Adrenal gland (tissue), 12 donors: ENCODE results near the gene LIMS2. TPM values are rescaled to one million over a fixed set of nuclear protein-coding genes. Genes with fewer than 3 reads are reported as not detected.

Experiments
- DNase-seq, 7 donors: peaks; one replicate each; pipeline ENCODE4 v3.0.0-alpha.2; 2019 to 2020
- H3K27ac ChIP-seq, 5 donors: fragments of 200-600 bp; sonication (generic) in 4 of 5; 1 replicate in 3 of 5; 2 replicates in 2 of 5; pipeline versions ENCODE4 v1.5.1 to v1.8.0; 2016 to 2020; ENCODE audit warnings: mild to moderate bottlenecking in 1 of 5
- H3K27me3 ChIP-seq: fragments of 200-600 bp; 2 replicates; pipeline ENCODE4 v1.8.0; 2021
- H3K36me3 ChIP-seq, 2 donors: fragments of 200-600 bp; replicated peaks in 1 of 2; 1 replicate in 1 of 2; 2 replicates in 1 of 2; pipeline versions ENCODE4 v1.5.1 to v1.8.0; 2018 to 2022
- H3K4me1 ChIP-seq, 2 donors: fragments of 200-600 bp; replicated peaks in 1 of 2; 1 replicate in 1 of 2; 2 replicates in 1 of 2; pipeline versions ENCODE4 v1.5.1 to v1.8.0; 2018 to 2021
- H3K4me3 ChIP-seq, 4 donors: fragments of 200-600 bp; sonication (generic) in 3 of 4; one replicate each; pipeline ENCODE4 v1.5.1; 2016 to 2018
- H3K9me3 ChIP-seq, 3 donors: fragments of 200-600 bp; sonication (generic) in 1 of 3; replicated peaks in 1 of 3; 1 replicate in 2 of 3; 2 replicates in 1 of 3; pipeline versions ENCODE4 v1.5.1 to v1.8.0; 2016 to 2021
- POLR2A ChIP-seq, 2 donors: fragments of 450-650 bp; IDR thresholded peaks; one replicate each; pipeline ENCODE4 v1.6.1; 2017; ENCODE audit warnings: antibody characterized with exemption in 2 of 2, mild to moderate bottlenecking in 2 of 2, moderate library complexity in 1 of 2
- WGBS, 4 donors: extraction: QIAGEN DNeasy Blood & Tissue Kit in 2 of 4; methylation state at CpG; one replicate each; pipeline versions ENCODE4 v1.1.5 to v1.1.7; 2013 to 2017; 5-methylcytosine and 5-hydroxymethylcytosine counted together
- intact Hi-C, 2 donors: fragments of 100-400 bp; cut with DNase I; formaldehyde crosslinking; loops; one replicate each; pipeline versions ENCODE4 v1.14.1 to v1.15.0; 2022 to 2023
- polyA plus RNA-seq, 3 donors: library from polyadenylated mRNA; stranded (reverse); fragments of 200-250 nt in 2 of 3; fragments of 350-450 nt in 1 of 3; fragmentation: Illumina TruSeq in 1 of 3; extraction: RNeasy Lipid Tissue Mini Kit (QIAGEN cat#74804) in 1 of 3; gene quantifications; one replicate each; pipeline ENCODE4 v1.2.3, GENCODE V29; 2013 to 2014
- total RNA-seq, 9 donors: library from RNA; depleted of rRNA in 4 of 9; stranded (reverse); fragments of >200 nt in 4 of 9; fragments of 120-200 nt in 1 of 9; fragmentation: NEBNext Ultra II Directional in 1 of 9; extraction: Animal tissue kit (Norgen Biotek cat#: 25700) in 1 of 9; gene quantifications; one replicate each; pipeline versions ENCODE4 v1.1.0 to v1.2.4, GENCODE V29; 2013 to 2023
- TF ChIP-seq, protein P1 (sequence below), 6 experiments: fragments of 450-650 bp in 4 of 6; fragments of 200-600 bp in 2 of 6; sonication (generic) in 1 of 6; IDR thresholded peaks; 1 replicate in 5 of 6; 2 replicates in 1 of 6; pipeline versions ENCODE4 v1.5.1 to v1.8.0; 2016 to 2021; ENCODE audit warnings: antibody characterized with exemption in 6 of 6, mild to moderate bottlenecking in 2 of 6, moderate library complexity in 1 of 6
- donor health status: healthy with polysubstance abuse.
- donor health status: Bipolar disorder and iron deficiency.
- donor health status: DM: yes; HTN: yes; CAD: no.
- donor health status: DM: no; HTN: no; CAD: no.
- donor health status: DM: no; HTN: no; CAD: no.
- donor health status: DM: yes; HTN: yes; CAD: no.

The LIMS2 gene
- total and polyA plus RNA-seq, 12 donors: 1.4 to 142 (median 16.1) TPM

DNA sequence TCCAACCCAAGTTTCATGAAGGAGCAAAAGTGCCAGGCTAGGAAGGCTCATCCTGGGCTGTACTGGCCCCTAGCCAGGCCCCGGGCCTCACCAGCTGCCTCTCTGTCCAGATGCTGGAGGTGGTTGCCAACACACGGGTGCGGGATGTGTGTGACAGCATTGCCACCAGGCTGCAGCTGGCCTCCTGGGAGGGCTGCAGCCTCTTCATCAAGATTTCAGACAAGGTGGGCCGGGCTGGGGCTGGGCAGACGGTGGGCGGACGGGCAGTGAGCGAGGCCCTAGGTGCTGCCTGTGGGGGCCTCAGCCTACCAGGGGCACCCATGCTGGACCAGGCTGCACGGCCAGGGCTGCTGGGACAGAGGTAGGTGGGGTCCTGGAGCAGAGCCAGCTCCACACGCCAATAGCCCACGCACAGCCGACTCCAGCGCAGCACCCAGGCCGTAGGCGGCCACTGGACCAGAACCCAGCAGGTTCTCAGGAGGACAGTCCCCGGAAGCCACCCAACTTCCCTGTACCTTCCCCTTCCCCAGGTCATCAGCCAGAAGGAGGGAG lies 41.2 kb downstream of the LIMS2 start:
- DNase-seq: no peak
- WGBS, 4 donors: 67 to 81% (median 76%) methylated on average over 1 to 16 of the region's 16 CpGs
- Histone ChIP-seq H3K4me3 (no peak overlapping the region), H3K27ac (peak overlapping the region in 1 of 5 donors; percentile 10), H3K27me3 (no peaks in the 10 kb centered on the region), H3K36me3 (no peaks in the 10 kb centered on the region), H3K4me1 (peaks cover 0 to 4% of the 10 kb centered on the region in 2 donors), H3K9me3 (no peaks in the 10 kb centered on the region)
- intact Hi-C loops: no loop called here
- TF ChIP-seq, protein P1, sequence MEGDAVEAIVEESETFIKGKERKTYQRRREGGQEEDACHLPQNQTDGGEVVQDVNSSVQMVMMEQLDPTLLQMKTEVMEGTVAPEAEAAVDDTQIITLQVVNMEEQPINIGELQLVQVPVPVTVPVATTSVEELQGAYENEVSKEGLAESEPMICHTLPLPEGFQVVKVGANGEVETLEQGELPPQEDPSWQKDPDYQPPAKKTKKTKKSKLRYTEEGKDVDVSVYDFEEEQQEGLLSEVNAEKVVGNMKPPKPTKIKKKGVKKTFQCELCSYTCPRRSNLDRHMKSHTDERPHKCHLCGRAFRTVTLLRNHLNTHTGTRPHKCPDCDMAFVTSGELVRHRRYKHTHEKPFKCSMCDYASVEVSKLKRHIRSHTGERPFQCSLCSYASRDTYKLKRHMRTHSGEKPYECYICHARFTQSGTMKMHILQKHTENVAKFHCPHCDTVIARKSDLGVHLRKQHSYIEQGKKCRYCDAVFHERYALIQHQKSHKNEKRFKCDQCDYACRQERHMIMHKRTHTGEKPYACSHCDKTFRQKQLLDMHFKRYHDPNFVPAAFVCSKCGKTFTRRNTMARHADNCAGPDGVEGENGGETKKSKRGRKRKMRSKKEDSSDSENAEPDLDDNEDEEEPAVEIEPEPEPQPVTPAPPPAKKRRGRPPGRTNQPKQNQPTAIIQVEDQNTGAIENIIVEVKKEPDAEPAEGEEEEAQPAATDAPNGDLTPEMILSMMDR (IDR thresholded peaks at IDR 0.05): no peak
- TF ChIP-seq POLR2A (IDR thresholded peaks at IDR 0.05): no peak

GRCh38 chr2:127633556-127634065 lies 41.7 kb downstream of the LIMS2 start:
- H3K4me1 ChIP-seq: peaks cover 0 to 4% of the 10 kb centered on the region in 2 donors

DNA sequence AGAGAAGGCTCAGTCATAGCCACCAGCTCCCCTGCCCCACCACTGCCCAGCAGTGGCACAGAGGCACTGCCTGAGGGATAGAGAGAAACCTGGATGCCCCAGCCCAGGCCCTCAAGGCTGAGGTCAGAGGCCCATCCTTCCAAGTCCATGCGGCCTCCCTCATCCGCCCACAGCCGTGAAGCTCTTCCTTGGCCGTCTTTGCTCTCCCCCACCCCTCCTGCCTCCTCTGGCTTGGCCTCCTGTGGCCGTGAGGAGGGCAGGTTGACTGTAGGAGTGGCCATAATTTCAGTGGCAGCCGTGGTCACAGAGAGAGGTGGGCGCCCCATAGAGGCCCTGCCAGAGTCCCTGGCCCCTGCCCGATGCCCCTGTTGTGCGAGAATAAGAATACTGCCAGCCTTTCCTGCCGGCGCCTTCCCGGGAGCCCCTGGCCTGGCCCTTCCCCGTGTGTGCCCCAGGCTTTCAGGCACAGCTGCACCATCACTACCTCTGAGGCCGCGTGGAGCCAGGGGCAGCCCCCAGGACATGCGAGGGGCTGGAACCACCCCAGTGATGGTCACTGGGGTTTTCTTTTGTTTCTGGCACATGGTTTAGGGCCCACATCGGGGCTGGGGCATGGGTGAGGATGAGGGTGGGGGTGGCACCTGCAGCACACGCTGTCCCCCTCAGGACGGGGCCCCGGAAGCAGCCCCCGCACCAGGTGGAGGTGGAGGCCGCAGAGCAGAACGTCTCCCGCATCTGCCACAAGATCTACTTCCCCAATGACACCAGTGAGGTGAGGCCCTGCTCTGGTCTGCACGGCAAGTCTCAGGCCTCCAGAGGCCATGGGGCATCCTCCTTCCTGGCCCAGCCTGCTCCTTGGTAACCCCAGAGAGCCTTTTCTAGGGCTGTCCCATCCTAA lies 42.5 kb downstream of the LIMS2 start:
- WGBS, 4 donors: 81 to 92% (median 88%) methylated on average over 9 to 25 of the region's 25 CpGs
- intact Hi-C loops: no loop called here
- H3K27me3 ChIP-seq: no peaks in the 10 kb centered on the region

More at GRCh38 chr2:127633556-127634065, 41.7 kb downstream of the LIMS2 start:
- Histone ChIP-seq H3K4me3 (no peak overlapping the region), H3K9me3 (no peaks in the 10 kb centered on the region), H3K27me3 (no peaks in the 10 kb centered on the region), H3K27ac (peak overlapping the region in 1 of 5 donors; percentile 10), H3K36me3 (no peaks in the 10 kb centered on the region)
- TF ChIP-seq, protein P1 (IDR thresholded peaks at IDR 0.05): no peak
- TF ChIP-seq POLR2A (IDR thresholded peaks at IDR 0.05): no peak
- intact Hi-C loops: no loop called here
- no peak for DNase-seq
- 74 to 80% (median 75%) methylated on average over 7 to 9 of the region's 9 CpGs for WGBS, 4 donors

More for the DNA sequence above, 42.5 kb downstream of the LIMS2 start:
- Histone ChIP-seq H3K4me3 (no peak overlapping the region), H3K36me3 (no peaks in the 10 kb centered on the region), H3K9me3 (no peaks in the 10 kb centered on the region), H3K4me1 (peaks cover 0 to 4% of the 10 kb centered on the region in 2 donors), H3K27ac (no peak overlapping the region)
- no peak for DNase-seq
- TF ChIP-seq, protein P1 (IDR thresholded peaks at IDR 0.05): no peak
- no peak for TF ChIP-seq POLR2A (IDR thresholded peaks at IDR 0.05)
